ENCODE results near the gene SLC30A2.

DNA sequence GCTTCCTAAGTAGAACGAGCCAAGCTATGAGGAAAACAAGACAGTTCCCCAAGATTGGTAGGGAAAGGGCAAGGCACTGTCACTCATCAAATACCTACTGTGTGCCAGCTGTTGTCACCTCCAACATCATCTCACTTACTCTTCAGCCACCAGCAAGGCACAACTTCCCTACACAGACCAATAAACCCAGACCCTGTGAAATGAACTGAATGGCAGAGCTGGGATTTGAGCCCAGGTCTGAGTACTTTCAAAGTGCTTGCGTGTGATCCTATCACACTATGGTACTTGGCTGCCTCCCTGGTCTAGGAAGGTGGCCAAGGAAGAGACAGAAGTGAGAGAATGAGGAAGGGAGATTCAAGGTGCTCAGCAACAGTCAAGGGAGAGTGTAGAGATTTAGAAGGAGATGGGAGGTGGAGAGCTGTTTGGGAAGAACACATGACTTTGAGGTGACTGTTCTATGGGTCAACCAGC is 38.2 kb upstream of the SLC30A2 start:
- no peak for TF ChIP-seq EZH2 (IDR thresholded peaks at IDR 0.05; ENCODE audit: borderline replicate concordance, low read length)
- TF ChIP-seq, protein P1, sequence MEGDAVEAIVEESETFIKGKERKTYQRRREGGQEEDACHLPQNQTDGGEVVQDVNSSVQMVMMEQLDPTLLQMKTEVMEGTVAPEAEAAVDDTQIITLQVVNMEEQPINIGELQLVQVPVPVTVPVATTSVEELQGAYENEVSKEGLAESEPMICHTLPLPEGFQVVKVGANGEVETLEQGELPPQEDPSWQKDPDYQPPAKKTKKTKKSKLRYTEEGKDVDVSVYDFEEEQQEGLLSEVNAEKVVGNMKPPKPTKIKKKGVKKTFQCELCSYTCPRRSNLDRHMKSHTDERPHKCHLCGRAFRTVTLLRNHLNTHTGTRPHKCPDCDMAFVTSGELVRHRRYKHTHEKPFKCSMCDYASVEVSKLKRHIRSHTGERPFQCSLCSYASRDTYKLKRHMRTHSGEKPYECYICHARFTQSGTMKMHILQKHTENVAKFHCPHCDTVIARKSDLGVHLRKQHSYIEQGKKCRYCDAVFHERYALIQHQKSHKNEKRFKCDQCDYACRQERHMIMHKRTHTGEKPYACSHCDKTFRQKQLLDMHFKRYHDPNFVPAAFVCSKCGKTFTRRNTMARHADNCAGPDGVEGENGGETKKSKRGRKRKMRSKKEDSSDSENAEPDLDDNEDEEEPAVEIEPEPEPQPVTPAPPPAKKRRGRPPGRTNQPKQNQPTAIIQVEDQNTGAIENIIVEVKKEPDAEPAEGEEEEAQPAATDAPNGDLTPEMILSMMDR (IDR thresholded peaks at IDR 0.05; ENCODE audit: low read length) = no peak

Measured in OCI-LY1 (cell line).